ENCODE measurements around the gene ZGPAT.

- no peak for TF ChIP-seq REST (IDR thresholded peaks at IDR 0.05; ENCODE audit: borderline replicate concordance)
- no peak for TF ChIP-seq EZH2 (IDR thresholded peaks at IDR 0.05; ENCODE audit: borderline replicate concordance, insufficient read depth, low read length, poor library complexity, severe bottlenecking)
- TF ChIP-seq CTCF (IDR thresholded peaks at IDR 0.05; ENCODE audit: poor library complexity, severe bottlenecking), result no peak
Observed at GRCh38 chr20:63747622-63748069, 39.8 kb downstream of the ZGPAT start.
